OCI-LY7 (cell line): ENCODE data around the gene ZNF699.

Source experiments
- CTCF ChIP-seq: fragments of 200-600 bp; sonication (generic); conservative IDR thresholded peaks from 2 replicates; pipeline ENCODE4 v1.5.1; 2014; ENCODE audit warnings: mild to moderate bottlenecking, antibody characterized with exemption, low read length, moderate library complexity, mixed read lengths
- EZH2phosphoT487 ChIP-seq: fragments of 200-600 bp; sonication (generic); IDR thresholded peaks from 2 replicates; pipeline ENCODE4 v1.6.1; 2018; ENCODE audit warnings: low read depth, borderline replicate concordance, mild to moderate bottlenecking, mixed run types, antibody characterized with exemption, low read length, moderate library complexity, mixed read lengths

GRCh38 chr19:9313756-9314155 lies 4.1 kb upstream of the ZNF699 start:
- TF ChIP-seq CTCF: no peak
- no peak for TF ChIP-seq EZH2phosphoT487
